PC-9 (cell line): ENCODE measurements around the gene BAIAP2L1.

ENCODE experiments used
- CTCF ChIP-seq: fragments of 200-600 bp; sonication (generic); conservative IDR thresholded peaks from 2 replicates; pipeline ENCODE4 v1.6.1; 2017; ENCODE audit warnings: mixed run types, antibody characterized with exemption, mild to moderate bottlenecking, moderate library complexity
- EZH2 ChIP-seq: fragments of 200-600 bp; sonication (generic); IDR thresholded peaks from 2 replicates; pipeline ENCODE4 v1.8.0; 2017; ENCODE audit warnings: antibody characterized with exemption, low read depth

- TF ChIP-seq CTCF (no peak), EZH2 (no peak)
Measured at GRCh38 chr7:98280791-98281756, 119.8 kb downstream of the BAIAP2L1 start, which contains the start of gene BRI3.
